ENCODE data around the gene INPPL1.
"Not testable (repeated sequence)": the region's sequence is repeated elsewhere in the genome, so short reads cannot be mapped to it uniquely, and the experiment has no call there.

Gene INPPL1

GRCh38 chr11:72251614-72252013, 27.0 kb downstream of the INPPL1 start:
- DNase-seq (ENCODE audit: low read depth, low spot score) = no peak
- H3K4me3 ChIP-seq = no peak overlapping the region
- no peaks in the 10 kb centered on the region for H3K9me3 ChIP-seq (ENCODE audit: low read depth, low read length)
- H3K9ac ChIP-seq (ENCODE audit: insufficient read length) = no peak overlapping the region
- no peak overlapping the region for H3K27ac ChIP-seq
- H3K36me3 ChIP-seq (ENCODE audit: insufficient read depth, low read length) = no peaks in the 10 kb centered on the region
- no peak for TF ChIP-seq POLR2AphosphoS5 (IDR thresholded peaks at IDR 0.05; ENCODE audit: borderline replicate concordance, low read depth, low read length)
- TF ChIP-seq FOXP2 (optimal IDR thresholded peaks at IDR 0.05; ENCODE audit: control extremely low read depth, extremely low read length, insufficient read depth) = no peak
- no peak for TF ChIP-seq EZH2 (IDR thresholded peaks at IDR 0.05)

GRCh38 chr11:72253392-72253791, 28.8 kb downstream of the INPPL1 start:
- H3K4me3 ChIP-seq = no peak overlapping the region
- no peak for DNase-seq (ENCODE audit: low read depth, low spot score)
- H3K36me3 ChIP-seq (ENCODE audit: insufficient read depth, low read length) = no peaks in the 10 kb centered on the region
- no peak overlapping the region for H3K27ac ChIP-seq
- H3K9me3 ChIP-seq (ENCODE audit: low read depth, low read length) = no peaks in the 10 kb centered on the region
- TF ChIP-seq EZH2 (IDR thresholded peaks at IDR 0.05) (no peak), POLR2AphosphoS5 (IDR thresholded peaks at IDR 0.05; ENCODE audit: borderline replicate concordance, low read depth, low read length) (no peak)
- H3K9ac ChIP-seq (ENCODE audit: insufficient read length) = no peak overlapping the region

GRCh38 chr11:72254299-72254993, 29.9 kb downstream of the INPPL1 start:
- no peaks in the 10 kb centered on the region for H3K36me3 ChIP-seq (ENCODE audit: insufficient read depth, low read length)
- no peak for TF ChIP-seq FOXP2 (optimal IDR thresholded peaks at IDR 0.05; ENCODE audit: control extremely low read depth, extremely low read length, insufficient read depth)
- no peak for TF ChIP-seq EZH2 (IDR thresholded peaks at IDR 0.05)
- TF ChIP-seq POLR2AphosphoS5 (IDR thresholded peaks at IDR 0.05; ENCODE audit: borderline replicate concordance, low read depth, low read length) = no peak
- no peak overlapping the region for H3K27ac ChIP-seq
- no peak overlapping the region for H3K9ac ChIP-seq (ENCODE audit: insufficient read length)
- H3K9me3 ChIP-seq (ENCODE audit: low read depth, low read length) = no peaks in the 10 kb centered on the region
- H3K4me3 ChIP-seq = no peak overlapping the region
- DNase-seq (ENCODE audit: low read depth, low spot score) = no peak

- no peaks in the 10 kb centered on the region for H3K9me3 ChIP-seq (ENCODE audit: low read depth, low read length)
- H3K9ac ChIP-seq (ENCODE audit: insufficient read length) = no peak overlapping the region
- no peak for DNase-seq (ENCODE audit: low read depth, low spot score)
- H3K27ac ChIP-seq = no peak overlapping the region
- no peak for TF ChIP-seq FOXP2 (optimal IDR thresholded peaks at IDR 0.05; ENCODE audit: control extremely low read depth, extremely low read length, insufficient read depth)
- TF ChIP-seq EZH2 (IDR thresholded peaks at IDR 0.05) = no peak
- no peak for TF ChIP-seq POLR2AphosphoS5 (IDR thresholded peaks at IDR 0.05; ENCODE audit: borderline replicate concordance, low read depth, low read length)
- no peaks in the 10 kb centered on the region for H3K36me3 ChIP-seq (ENCODE audit: insufficient read depth, low read length)
- no peak overlapping the region for H3K4me3 ChIP-seq
These were observed 33.0 kb downstream of the INPPL1 start for GRCh38 chr11:72257570-72257969.

GRCh38 chr11:72259490-72259889, 34.9 kb downstream of the INPPL1 start:
- Histone ChIP-seq H3K36me3 (ENCODE audit: insufficient read depth, low read length) (no peaks in the 10 kb centered on the region), H3K9me3 (ENCODE audit: low read depth, low read length) (no peaks in the 10 kb centered on the region), H3K4me3 (no peak overlapping the region), H3K9ac (ENCODE audit: insufficient read length) (no peak overlapping the region), H3K27ac (no peak overlapping the region)
- no peak for DNase-seq (ENCODE audit: low read depth, low spot score)
- TF ChIP-seq FOXP2 (optimal IDR thresholded peaks at IDR 0.05; ENCODE audit: control extremely low read depth, extremely low read length, insufficient read depth) = no peak
- no peak for TF ChIP-seq POLR2AphosphoS5 (IDR thresholded peaks at IDR 0.05; ENCODE audit: borderline replicate concordance, low read depth, low read length)
- no peak for TF ChIP-seq EZH2 (IDR thresholded peaks at IDR 0.05)

- H3K27ac ChIP-seq = no peak overlapping the region
- H3K36me3 ChIP-seq (ENCODE audit: insufficient read depth, low read length) = no peaks in the 10 kb centered on the region
- TF ChIP-seq EZH2 (IDR thresholded peaks at IDR 0.05) = no peak
- no peak for TF ChIP-seq FOXP2 (optimal IDR thresholded peaks at IDR 0.05; ENCODE audit: control extremely low read depth, extremely low read length, insufficient read depth)
- TF ChIP-seq POLR2AphosphoS5 (IDR thresholded peaks at IDR 0.05; ENCODE audit: borderline replicate concordance, low read depth, low read length) = no peak
- H3K9me3 ChIP-seq (ENCODE audit: low read depth, low read length) = no peaks in the 10 kb centered on the region
- DNase-seq (ENCODE audit: low read depth, low spot score) = no peak
- H3K9ac ChIP-seq (ENCODE audit: insufficient read length) = no peak overlapping the region
- no peak overlapping the region for H3K4me3 ChIP-seq
These were observed 36.0 kb downstream of the INPPL1 start for GRCh38 chr11:72260574-72260973.

- Histone ChIP-seq H3K9ac (ENCODE audit: insufficient read length) (no peak overlapping the region), H3K36me3 (ENCODE audit: insufficient read depth, low read length) (no peaks in the 10 kb centered on the region), H3K27ac (no peak overlapping the region), H3K4me3 (no peak overlapping the region), H3K9me3 (ENCODE audit: low read depth, low read length) (no peaks in the 10 kb centered on the region)
- no peak for DNase-seq (ENCODE audit: low read depth, low spot score)
- TF ChIP-seq FOXP2 (optimal IDR thresholded peaks at IDR 0.05; ENCODE audit: control extremely low read depth, extremely low read length, insufficient read depth) (no peak), EZH2 (IDR thresholded peaks at IDR 0.05) (no peak), POLR2AphosphoS5 (IDR thresholded peaks at IDR 0.05; ENCODE audit: borderline replicate concordance, low read depth, low read length) (no peak)
These were observed 38.8 kb downstream of the INPPL1 start for GRCh38 chr11:72263361-72263760.

GRCh38 chr11:72265951-72266350, 41.4 kb downstream of the INPPL1 start:
- TF ChIP-seq FOXP2 (optimal IDR thresholded peaks at IDR 0.05; ENCODE audit: control extremely low read depth, extremely low read length, insufficient read depth) = no peak
- no peak for TF ChIP-seq EZH2 (IDR thresholded peaks at IDR 0.05)
- TF ChIP-seq POLR2AphosphoS5 (IDR thresholded peaks at IDR 0.05; ENCODE audit: borderline replicate concordance, low read depth, low read length) = no peak
- DNase-seq (ENCODE audit: low read depth, low spot score) = no peak
- H3K9ac ChIP-seq (ENCODE audit: insufficient read length) = no peak overlapping the region

GRCh38 chr11:72266960-72267359, 42.4 kb downstream of the INPPL1 start:
- not testable (repeated sequence) for H3K4me3 ChIP-seq; H3K27ac ChIP-seq; H3K9ac ChIP-seq (ENCODE audit: insufficient read length); DNase-seq (ENCODE audit: low read depth, low spot score); H3K9me3 ChIP-seq (ENCODE audit: low read depth, low read length); H3K36me3 ChIP-seq (ENCODE audit: insufficient read depth, low read length)

More at GRCh38 chr11:72265951-72266350, 41.4 kb downstream of the INPPL1 start:
- H3K36me3 ChIP-seq (ENCODE audit: insufficient read depth, low read length) = no peaks in the 10 kb centered on the region
- H3K4me3 ChIP-seq = no peak overlapping the region
- H3K9me3 ChIP-seq (ENCODE audit: low read depth, low read length) = no peaks in the 10 kb centered on the region
- no peak overlapping the region for H3K27ac ChIP-seq

Measured in SK-N-MC (cell line).